Measurements from ENCODE around the gene AKTIP.

AKTIP gene

DNA sequence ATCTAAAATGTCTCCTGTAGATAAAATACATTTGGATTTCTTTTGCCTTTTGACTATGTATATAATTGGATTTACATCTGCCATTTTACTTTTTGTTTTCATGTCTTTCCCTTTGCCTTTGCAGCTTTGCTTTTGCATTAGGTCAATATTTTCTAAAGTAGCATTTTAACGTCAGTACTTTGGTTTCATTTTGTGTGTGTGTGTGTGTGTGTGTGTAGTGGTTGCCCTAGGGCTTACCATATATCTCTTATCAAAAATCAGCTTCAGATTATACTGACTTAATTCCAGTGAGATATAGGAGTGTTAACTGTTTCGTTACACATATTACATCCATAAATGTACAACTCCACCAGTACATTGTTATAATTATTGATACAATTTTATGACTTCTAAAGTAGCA lies 26.1 kb downstream of the AKTIP start:
- DNase-seq: no peak

DNA sequence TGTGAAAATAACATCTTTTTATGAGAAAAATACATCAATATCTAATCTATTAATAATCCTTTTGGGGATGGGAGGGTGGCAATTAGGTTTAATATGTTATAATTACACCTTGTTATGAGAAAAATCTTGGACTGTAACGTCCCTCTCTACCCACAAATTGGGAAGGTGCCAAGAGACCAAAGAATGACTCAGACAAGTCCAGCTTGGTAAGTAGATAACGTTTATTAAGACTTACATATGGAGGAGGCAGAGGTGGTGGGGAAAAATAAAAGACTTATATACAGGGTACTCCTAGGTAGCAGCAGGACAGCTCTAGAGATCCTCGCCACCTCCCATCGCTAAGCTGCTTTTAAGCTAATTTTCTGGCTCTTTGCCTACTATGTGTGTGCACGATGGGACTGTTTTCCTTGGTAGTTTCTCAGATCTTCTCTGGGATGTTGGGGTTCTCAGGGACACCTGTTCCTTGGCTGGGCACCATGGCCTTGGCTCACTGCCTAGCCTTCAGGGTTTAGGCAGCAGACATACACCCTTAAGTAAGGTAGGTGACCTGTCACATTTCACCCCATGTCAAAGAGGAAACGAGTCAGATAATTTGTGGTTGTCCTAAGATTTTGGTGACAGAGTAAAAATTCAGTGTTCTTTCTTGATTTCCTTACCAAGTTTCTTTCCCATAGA lies 37.3 kb downstream of the AKTIP start:
- DNase-seq: no peak

DNA sequence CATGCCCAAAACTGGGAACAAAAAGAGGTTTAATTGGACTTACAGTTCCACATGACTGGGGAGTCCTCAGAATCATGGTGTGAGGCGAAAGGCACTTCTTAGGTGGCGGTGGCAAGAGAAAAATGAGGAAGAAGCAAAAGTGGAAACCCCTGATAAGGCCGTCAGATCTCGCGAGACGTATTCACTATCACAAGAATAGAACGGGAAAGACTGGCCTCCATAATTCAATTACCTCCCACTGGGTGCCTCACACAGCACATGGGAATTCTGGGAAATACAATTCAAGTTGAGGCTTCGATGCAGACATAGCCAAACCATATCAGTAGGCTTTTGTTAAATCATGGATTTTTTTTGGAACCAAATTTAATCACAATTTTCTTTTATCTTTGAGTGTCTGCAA lies 44.4 kb downstream of the AKTIP start:
- DNase-seq: no peak

DNA sequence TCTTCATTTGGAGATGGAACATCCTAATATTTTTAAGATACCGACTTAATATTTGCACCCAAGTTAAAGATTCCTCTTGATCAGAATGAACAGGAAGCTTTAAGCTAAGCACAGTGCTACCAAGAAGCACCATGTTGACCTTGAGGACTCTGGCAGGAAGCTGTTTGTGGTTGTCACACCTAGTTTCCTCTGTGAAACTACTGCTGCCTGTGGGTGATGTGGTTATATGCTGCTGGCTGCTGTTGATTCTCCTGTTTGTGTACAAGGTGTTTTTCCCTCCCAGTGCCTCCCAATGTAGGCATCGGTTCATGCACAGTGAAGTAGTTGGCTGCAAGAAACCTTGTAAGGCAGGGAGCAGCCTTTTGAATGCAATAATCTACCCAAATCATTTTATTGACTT lies 45.3 kb downstream of the AKTIP start:
- no peak for DNase-seq

DNA sequence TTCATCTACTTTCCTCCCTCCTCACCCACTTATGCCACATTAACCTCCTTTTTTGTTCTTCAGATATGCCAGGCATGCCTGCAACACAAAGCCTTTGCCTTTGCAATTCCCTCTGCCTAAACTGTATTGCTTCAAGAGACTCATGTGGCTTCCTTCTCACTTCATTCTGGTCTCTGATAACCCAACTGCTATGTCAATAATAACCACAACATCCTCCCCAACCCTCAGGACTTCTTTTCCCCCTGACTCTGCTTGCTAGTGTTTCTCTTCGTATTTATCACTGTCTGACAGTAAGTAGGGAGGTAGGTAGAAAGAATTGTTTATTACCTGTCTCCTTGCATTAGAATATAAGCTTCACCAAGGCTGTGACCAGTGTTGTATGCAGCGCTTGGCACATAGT lies 46.4 kb downstream of the AKTIP start:
- DNase-seq: no peak

DNA sequence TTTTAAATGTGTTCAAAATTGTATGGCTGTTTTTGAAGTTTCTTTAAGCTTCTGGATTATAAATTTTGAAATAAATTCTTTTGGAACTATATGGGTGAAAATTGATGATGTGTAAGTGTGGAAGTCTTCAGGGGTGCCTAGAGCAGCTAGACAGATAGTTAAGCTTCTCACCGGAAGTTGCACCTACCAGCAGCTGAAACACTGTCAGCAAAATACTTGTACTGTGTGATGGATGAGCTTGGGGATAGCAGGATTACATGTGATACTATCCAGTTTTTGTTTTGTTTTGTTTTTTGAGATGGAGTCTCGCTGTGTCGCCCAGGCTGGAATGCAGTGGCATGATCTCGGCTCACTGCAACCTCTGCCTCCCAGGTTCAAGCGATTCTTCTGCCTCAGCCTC lies 49.1 kb downstream of the AKTIP start:
- DNase-seq: no peak

DNA sequence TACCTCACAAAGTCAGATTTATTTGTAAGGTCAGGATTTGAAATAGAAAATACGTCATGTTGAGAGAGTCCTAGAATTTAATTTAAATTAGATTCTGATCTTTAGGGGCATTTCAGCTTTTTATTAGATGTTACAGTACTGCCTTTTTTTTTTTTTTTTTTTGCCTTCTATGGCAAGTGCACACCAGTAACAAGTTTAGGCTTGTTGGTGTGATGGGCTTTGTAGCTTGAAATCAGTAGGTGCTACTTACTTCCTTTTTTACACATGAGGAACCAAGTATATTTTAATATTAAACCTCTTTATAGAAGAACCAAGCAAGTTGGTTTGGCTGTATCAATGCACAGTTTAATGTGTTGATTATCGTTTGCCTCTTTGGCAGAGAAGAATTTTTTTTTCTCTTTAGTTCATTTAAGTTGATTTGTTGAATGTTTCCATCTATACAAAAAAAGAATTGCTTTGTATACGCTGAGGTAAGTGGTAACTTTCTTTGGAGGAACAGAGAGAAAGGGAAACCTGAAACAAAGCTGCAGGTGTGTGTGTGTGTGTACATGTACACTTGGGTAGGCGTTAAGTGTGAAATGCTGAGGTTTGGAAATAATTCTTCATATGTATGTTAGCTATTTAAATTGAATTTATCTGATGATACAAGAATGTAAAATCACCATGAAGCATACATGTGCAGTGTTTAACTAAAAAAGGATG lies 53.0 kb downstream of the AKTIP start:
- no peak for DNase-seq

DNA sequence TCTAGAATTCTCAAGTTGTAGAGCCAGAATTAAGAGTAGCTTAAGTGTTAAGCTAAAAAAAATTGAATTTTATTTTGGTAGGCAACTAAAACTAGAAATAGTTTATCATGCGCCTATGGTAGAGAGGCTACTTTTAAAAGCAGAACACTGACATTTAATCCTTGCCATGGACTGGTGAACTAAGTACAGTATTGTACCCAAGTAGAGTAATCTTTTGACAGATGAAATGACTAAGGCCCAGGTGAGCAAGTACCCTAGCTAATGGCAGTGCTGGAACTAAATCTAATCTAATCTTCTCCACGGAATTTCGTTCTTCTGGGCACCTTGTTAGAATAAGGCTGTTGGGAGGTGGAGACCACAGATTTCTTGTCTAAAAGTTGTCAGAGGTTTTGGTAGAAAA lies 56.9 kb downstream of the AKTIP start:
- no peak for DNase-seq

DNA sequence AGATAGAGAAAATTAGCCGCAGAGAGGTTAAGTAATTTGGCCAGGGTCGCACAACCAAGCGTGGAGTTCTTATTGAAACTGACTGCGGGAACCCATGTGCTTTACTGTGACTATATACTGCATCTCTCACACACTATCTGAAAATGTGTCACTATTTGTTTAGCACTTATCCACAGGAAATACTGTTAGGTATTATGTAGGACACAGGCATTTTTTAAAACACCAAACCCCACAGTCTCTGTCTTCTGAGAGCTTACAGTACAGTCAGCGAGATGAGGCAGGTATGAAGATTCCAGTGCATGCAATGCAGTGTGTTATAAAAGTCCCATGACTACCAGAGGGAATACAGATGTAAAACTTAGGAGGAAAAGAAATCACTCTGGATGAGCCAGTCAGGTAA lies 57.5 kb downstream of the AKTIP start:
- no peak for DNase-seq
